GM12878 (cell line): ENCODE data around the gene NRP2.

ENCODE experiments used
- CHD1 ChIP-seq: IDR thresholded peaks from 2 replicates; pipeline ENCODE4 v1.6.1; 2012; ENCODE audit warnings: low read depth, low read length, improper control_type of control experiment
- EZH2 ChIP-seq: IDR thresholded peaks from 2 replicates; pipeline ENCODE4 v1.6.1; 2012; ENCODE audit warnings: low read depth, mild to moderate bottlenecking, control low read depth, inconsistent platforms, low read length, borderline replicate concordance; ENCODE audit not compliant: control insufficient read depth
- RFX5 ChIP-seq: IDR thresholded peaks from 2 replicates; pipeline ENCODE4 v1.6.1; 2011; ENCODE audit warnings: low read depth, low read length, improper control_type of control experiment

DNA sequence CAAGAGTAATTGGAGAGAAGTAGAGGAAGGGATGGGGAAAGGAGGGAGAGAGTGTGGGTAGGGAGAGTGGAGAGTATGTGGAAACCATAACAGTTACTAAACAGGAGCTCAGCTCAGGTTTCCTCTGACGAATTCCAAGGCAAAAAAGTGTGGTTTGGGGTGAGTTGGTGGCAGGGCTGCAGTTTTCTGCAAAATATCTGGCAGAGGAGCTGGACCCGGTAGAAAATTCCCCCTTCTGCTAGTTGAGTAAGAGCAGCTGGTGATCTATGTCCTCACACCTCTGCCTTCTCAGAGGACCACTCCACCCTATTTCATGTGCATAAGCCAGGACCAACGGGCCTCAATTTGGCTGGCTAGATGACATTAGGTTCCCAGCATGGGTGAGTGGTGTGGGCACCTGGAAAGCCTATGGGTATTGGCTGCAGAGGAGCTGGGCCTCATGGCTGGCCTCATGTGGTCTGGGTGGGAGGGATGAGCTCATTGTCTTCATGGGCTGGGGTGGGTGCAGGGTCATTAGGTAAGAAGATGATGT, 13.2 kb downstream of the NRP2 start:
- TF ChIP-seq CHD1 (no peak), RFX5 (no peak), EZH2 (no peak)
